Activated naive CD8-positive, alpha-beta T cell (primary cell): ENCODE data around the gene SMIM23.

Source experiments
- H3K27ac Mint-ChIP-seq: one replicate; pipeline ENCODE4 v1.8.0; 2021; ENCODE audit warnings: mixed read lengths
- H3K27me3 Mint-ChIP-seq: one replicate; pipeline ENCODE4 v1.8.0; 2021; ENCODE audit warnings: mixed read lengths
- H3K36me3 Mint-ChIP-seq: one replicate; pipeline ENCODE4 v1.8.0; 2021; ENCODE audit warnings: mixed read lengths
- H3K4me1 Mint-ChIP-seq: one replicate; pipeline ENCODE4 v1.8.0; 2021; ENCODE audit warnings: low read depth, mixed read lengths
- H3K4me3 Mint-ChIP-seq: one replicate; pipeline ENCODE4 v1.8.0; 2021; ENCODE audit warnings: mild to moderate bottlenecking, mixed read lengths
- H3K9me3 Mint-ChIP-seq: one replicate; pipeline ENCODE4 v1.8.0; 2021; ENCODE audit warnings: low read depth, mixed read lengths

Gene SMIM23

DNA sequence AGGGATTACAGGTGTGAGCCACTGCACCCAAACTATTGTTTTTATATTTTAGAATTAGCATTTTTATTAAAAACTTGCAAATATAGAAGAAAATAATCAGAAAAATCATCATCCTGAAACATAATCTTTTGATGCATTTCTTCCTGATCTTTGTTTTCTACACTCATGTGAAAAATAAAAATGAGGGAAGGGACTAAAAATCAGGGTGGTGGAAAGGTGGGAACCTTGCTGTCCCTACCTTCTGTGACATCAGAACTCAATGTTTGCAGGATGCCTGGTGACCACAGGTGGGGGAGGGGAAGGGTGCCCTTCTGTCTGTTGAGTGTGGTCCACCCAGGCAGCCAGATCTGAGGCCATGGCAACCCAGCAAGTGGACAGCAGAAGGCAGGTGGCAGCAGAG, at the start of gene SMIM23:
TSS of gene SMIM23 (plus strand) at position 301 of the 400 bp plus-strand sequence. CDS start at position 356, 55 bp downstream.
- Mint-ChIP-seq H3K27ac (no peak within 1 kb of the TSS), H3K36me3 (no peaks in the 10 kb centered on the region), H3K27me3 (peaks cover 6% of the 10 kb centered on the region), H3K4me3 (no peak within 1 kb of the TSS), H3K4me1 (no peaks in the 10 kb centered on the region), H3K9me3 (no peaks in the 10 kb centered on the region)

- no peaks in the 10 kb centered on the region for H3K36me3 Mint-ChIP-seq
- no peaks in the 10 kb centered on the region for H3K9me3 Mint-ChIP-seq
- H3K4me3 Mint-ChIP-seq: no peak overlapping the region
These were observed 48.4 kb upstream of the SMIM23 start for GRCh38 chr5:171736976-171737891.

GRCh38 chr5:171738501-171738900, 47.1 kb upstream of the SMIM23 start:
- Mint-ChIP-seq H3K4me1 (no peaks in the 10 kb centered on the region), H3K9me3 (no peaks in the 10 kb centered on the region), H3K4me3 (no peak overlapping the region), H3K27me3 (no peaks in the 10 kb centered on the region), H3K36me3 (no peaks in the 10 kb centered on the region), H3K27ac (no peak overlapping the region)

More at GRCh38 chr5:171736976-171737891, 48.4 kb upstream of the SMIM23 start:
- H3K27ac Mint-ChIP-seq: no peak overlapping the region
- no peaks in the 10 kb centered on the region for H3K27me3 Mint-ChIP-seq
- H3K4me1 Mint-ChIP-seq: no peaks in the 10 kb centered on the region

- no peaks in the 10 kb centered on the region for H3K36me3 Mint-ChIP-seq
- no peaks in the 10 kb centered on the region for H3K27me3 Mint-ChIP-seq
- no peaks in the 10 kb centered on the region for H3K9me3 Mint-ChIP-seq
- no peak overlapping the region for H3K4me3 Mint-ChIP-seq
- H3K4me1 Mint-ChIP-seq: no peaks in the 10 kb centered on the region
- H3K27ac Mint-ChIP-seq: no peak overlapping the region
These were observed 46.3 kb upstream of the SMIM23 start for GRCh38 chr5:171739271-171739670.

- no peaks in the 10 kb centered on the region for H3K36me3 Mint-ChIP-seq
- no peak overlapping the region for H3K27ac Mint-ChIP-seq
- no peaks in the 10 kb centered on the region for H3K4me1 Mint-ChIP-seq
- H3K4me3 Mint-ChIP-seq: no peak overlapping the region
- H3K9me3 Mint-ChIP-seq: no peaks in the 10 kb centered on the region
- no peaks in the 10 kb centered on the region for H3K27me3 Mint-ChIP-seq
These were observed 42.1 kb upstream of the SMIM23 start for GRCh38 chr5:171743436-171744076.

- Mint-ChIP-seq H3K9me3 (no peaks in the 10 kb centered on the region), H3K27me3 (no peaks in the 10 kb centered on the region), H3K27ac (no peak overlapping the region), H3K36me3 (no peaks in the 10 kb centered on the region), H3K4me1 (no peaks in the 10 kb centered on the region), H3K4me3 (no peak overlapping the region)
These were observed 41.4 kb upstream of the SMIM23 start for GRCh38 chr5:171744264-171744663.

DNA sequence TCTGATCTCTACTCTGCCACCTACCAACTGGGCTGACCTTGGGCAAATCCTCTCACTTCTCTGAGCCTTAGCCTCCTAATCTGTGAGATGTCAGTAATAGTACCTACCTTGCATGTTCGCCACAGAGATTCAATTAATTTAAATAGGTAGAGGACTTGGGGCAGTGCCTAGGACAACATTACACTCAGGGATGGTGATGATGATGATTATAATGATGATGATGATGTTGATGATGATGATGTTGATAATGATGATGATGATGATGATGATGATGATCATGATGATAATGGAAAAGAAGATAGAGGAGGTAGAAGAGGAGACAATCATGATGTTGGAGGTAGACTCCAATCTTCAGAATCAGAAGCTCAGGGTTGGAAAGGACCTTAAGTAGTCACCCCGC, 40.7 kb upstream of the SMIM23 start:
- H3K9me3 Mint-ChIP-seq: no peaks in the 10 kb centered on the region
- no peaks in the 10 kb centered on the region for H3K36me3 Mint-ChIP-seq
- no peaks in the 10 kb centered on the region for H3K4me1 Mint-ChIP-seq
- H3K27me3 Mint-ChIP-seq: no peaks in the 10 kb centered on the region
- H3K27ac Mint-ChIP-seq: no peak overlapping the region
- no peak overlapping the region for H3K4me3 Mint-ChIP-seq

GRCh38 chr5:171745602-171746001, 40.0 kb upstream of the SMIM23 start:
- H3K4me3 Mint-ChIP-seq: no peak overlapping the region
- no peaks in the 10 kb centered on the region for H3K36me3 Mint-ChIP-seq
- no peaks in the 10 kb centered on the region for H3K27me3 Mint-ChIP-seq

GRCh38 chr5:171747061-171747859, 38.4 kb upstream of the SMIM23 start:
- Mint-ChIP-seq H3K4me3 (no peak overlapping the region), H3K27me3 (no peaks in the 10 kb centered on the region), H3K36me3 (no peaks in the 10 kb centered on the region), H3K27ac (no peak overlapping the region), H3K9me3 (no peaks in the 10 kb centered on the region), H3K4me1 (no peaks in the 10 kb centered on the region)

More at GRCh38 chr5:171745602-171746001, 40.0 kb upstream of the SMIM23 start:
- Mint-ChIP-seq H3K4me1 (no peaks in the 10 kb centered on the region), H3K9me3 (no peaks in the 10 kb centered on the region), H3K27ac (no peak overlapping the region)

DNA sequence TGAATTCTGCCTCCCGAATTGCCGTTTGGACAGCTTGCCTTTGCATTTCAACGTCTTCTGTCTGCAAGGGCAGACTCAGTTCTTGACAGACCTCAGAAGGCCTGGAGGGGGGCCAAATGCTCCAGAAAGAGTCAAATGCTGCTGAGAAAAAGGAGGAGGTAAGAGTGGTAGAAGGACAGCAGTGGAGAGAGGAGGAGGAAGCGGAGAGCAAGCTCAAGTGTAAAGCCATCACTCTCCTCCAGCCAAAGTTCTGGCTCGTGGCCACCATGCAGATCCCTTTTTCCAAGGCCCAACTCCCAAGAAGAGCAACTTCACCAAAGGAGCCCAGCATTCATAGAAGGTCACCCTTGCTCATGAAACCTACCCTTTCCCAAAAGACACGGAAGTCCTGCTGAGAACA, 36.9 kb upstream of the SMIM23 start:
- H3K4me1 Mint-ChIP-seq: no peaks in the 10 kb centered on the region
- H3K27me3 Mint-ChIP-seq: peaks cover 1% of the 10 kb centered on the region
- no peaks in the 10 kb centered on the region for H3K9me3 Mint-ChIP-seq
- H3K27ac Mint-ChIP-seq: no peak overlapping the region
- no peaks in the 10 kb centered on the region for H3K36me3 Mint-ChIP-seq
- no peak overlapping the region for H3K4me3 Mint-ChIP-seq

GRCh38 chr5:171749365-171749764, 36.3 kb upstream of the SMIM23 start:
- H3K4me1 Mint-ChIP-seq: no peaks in the 10 kb centered on the region
- peaks cover 1% of the 10 kb centered on the region for H3K27me3 Mint-ChIP-seq
- no peak overlapping the region for H3K27ac Mint-ChIP-seq
- no peaks in the 10 kb centered on the region for H3K9me3 Mint-ChIP-seq
- H3K36me3 Mint-ChIP-seq: no peaks in the 10 kb centered on the region
- no peak overlapping the region for H3K4me3 Mint-ChIP-seq

GRCh38 chr5:171750311-171750788, 35.3 kb upstream of the SMIM23 start:
- H3K27ac Mint-ChIP-seq: no peak overlapping the region
- no peaks in the 10 kb centered on the region for H3K4me1 Mint-ChIP-seq
- no peaks in the 10 kb centered on the region for H3K9me3 Mint-ChIP-seq
- no peaks in the 10 kb centered on the region for H3K36me3 Mint-ChIP-seq
- H3K4me3 Mint-ChIP-seq: no peak overlapping the region
- peaks cover 1% of the 10 kb centered on the region for H3K27me3 Mint-ChIP-seq

DNA sequence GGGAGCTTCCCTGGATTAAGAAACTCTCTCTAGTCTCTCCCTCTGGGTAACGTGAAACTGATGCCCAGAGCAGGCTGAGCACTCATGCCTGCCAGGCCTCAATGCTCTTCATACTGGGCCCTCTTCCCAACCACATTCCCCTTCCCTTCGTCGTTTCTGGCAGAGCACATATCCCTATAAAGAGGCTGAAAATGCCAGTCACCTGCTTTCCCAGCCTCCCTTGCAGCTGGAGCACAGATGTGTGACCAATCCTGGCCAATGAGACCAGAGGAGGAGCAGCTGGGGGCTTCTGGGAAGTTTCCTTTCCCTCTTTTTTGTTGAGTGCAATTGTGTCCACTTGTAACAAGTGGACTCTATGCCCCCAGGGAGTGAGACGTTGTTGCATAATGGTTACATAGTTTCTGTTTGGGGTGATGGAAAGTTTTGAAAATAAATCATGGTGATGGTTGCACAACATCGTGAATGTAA, 30.2 kb upstream of the SMIM23 start:
- Mint-ChIP-seq H3K9me3 (peaks cover 10% of the 10 kb centered on the region), H3K27me3 (peaks cover 1% of the 10 kb centered on the region), H3K27ac (no peak overlapping the region), H3K36me3 (peaks cover 7% of the 10 kb centered on the region), H3K4me3 (no peak overlapping the region), H3K4me1 (no peaks in the 10 kb centered on the region)

DNA sequence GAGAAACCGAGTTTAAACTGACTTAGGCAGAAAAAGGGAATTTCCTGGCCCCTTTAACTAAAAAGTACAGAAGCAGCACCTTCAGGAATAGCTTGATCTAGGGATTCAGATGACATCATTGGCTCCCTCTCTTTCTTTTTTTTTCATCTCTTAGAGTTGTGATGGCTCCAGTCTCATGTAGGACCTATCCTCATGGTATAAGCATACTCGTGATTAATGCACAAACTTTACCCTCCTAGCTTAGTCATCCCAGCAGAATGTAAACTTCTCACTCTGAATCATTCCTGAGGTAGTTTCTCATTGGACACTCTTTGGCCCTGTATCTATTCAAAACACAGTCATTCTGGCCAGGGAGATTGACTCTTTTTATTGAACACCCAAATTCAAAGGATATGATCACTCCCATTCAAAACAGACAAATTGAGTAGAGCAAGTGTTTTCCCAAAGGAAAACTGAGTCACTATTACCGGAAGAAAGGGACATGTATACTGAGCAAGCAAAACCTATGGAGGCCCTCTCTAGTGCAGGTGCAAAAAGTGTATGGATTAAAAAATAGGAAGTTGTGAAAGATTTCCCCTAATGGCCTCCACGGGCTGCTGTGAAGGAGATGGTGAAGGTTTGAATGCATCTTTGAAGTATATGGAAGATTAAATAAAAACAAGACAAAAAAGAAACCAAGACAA, 27.6 kb upstream of the SMIM23 start:
- no peaks in the 10 kb centered on the region for H3K4me1 Mint-ChIP-seq
- peaks cover 7% of the 10 kb centered on the region for H3K36me3 Mint-ChIP-seq
- H3K4me3 Mint-ChIP-seq: no peak overlapping the region
- H3K9me3 Mint-ChIP-seq: peaks cover 10% of the 10 kb centered on the region
- no peak overlapping the region for H3K27ac Mint-ChIP-seq
- peaks cover 1% of the 10 kb centered on the region for H3K27me3 Mint-ChIP-seq
